Coronary artery (tissue), 2 donors: ENCODE data around the gene BIRC7.

Experiments used
- DNase-seq: peaks from one replicate; pipeline ENCODE4 v3.0.0-alpha.2; 2017; ENCODE audit warnings: low spot score
- H3K27ac ChIP-seq, 2 donors: fragments of 200-600 bp; sonication (generic); one replicate each; pipeline ENCODE4 v1.5.1; 2016 to 2019
- H3K4me3 ChIP-seq: fragments of 200-600 bp; sonication (generic); 2 replicates; pipeline ENCODE4 v1.5.1; 2016; ENCODE audit warnings: mild to moderate bottlenecking, moderate library complexity
- CTCF ChIP-seq: fragments of 200-600 bp; sonication (generic); IDR thresholded peaks from one replicate; pipeline ENCODE4 v1.5.1; 2019; ENCODE audit warnings: antibody characterized with exemption

The BIRC7 gene

GRCh38 chr20:63196768-63197470, 38.8 kb upstream of the BIRC7 start:
- Histone ChIP-seq H3K4me3 (no peak overlapping the region), H3K27ac (no peak overlapping the region)
- TF ChIP-seq CTCF = no peak
- DNase-seq = no peak

- TF ChIP-seq CTCF = no peak
- Histone ChIP-seq H3K4me3 (no peak overlapping the region), H3K27ac (no peak overlapping the region)
- no peak for DNase-seq
Observed at GRCh38 chr20:63198606-63199005, 37.1 kb upstream of the BIRC7 start.

- DNase-seq = no peak
- no peak for TF ChIP-seq CTCF
- H3K27ac ChIP-seq = no peak overlapping the region
- H3K4me3 ChIP-seq = no peak overlapping the region
Observed at GRCh38 chr20:63202021-63202420, 33.7 kb upstream of the BIRC7 start.

GRCh38 chr20:63202811-63203526, 32.7 kb upstream of the BIRC7 start:
- no peak for DNase-seq
- Histone ChIP-seq H3K27ac (no peak overlapping the region), H3K4me3 (no peak overlapping the region)
- no peak for TF ChIP-seq CTCF

- H3K4me3 ChIP-seq = no peak overlapping the region
- no peak for TF ChIP-seq CTCF
- DNase-seq = no peak
- no peak overlapping the region for H3K27ac ChIP-seq
Observed at GRCh38 chr20:63204362-63204761, 31.3 kb upstream of the BIRC7 start.

GRCh38 chr20:63205896-63206295, 29.8 kb upstream of the BIRC7 start:
- Histone ChIP-seq H3K4me3 (no peak overlapping the region), H3K27ac (no peak overlapping the region)
- no peak for TF ChIP-seq CTCF
- DNase-seq = no peak

GRCh38 chr20:63206878-63207277, 28.8 kb upstream of the BIRC7 start:
- no peak overlapping the region for H3K4me3 ChIP-seq
- DNase-seq = no peak
- TF ChIP-seq CTCF = no peak
- H3K27ac ChIP-seq = no peak overlapping the region
